SK-N-SH (cell line): Measurements from ENCODE around the gene RFNG. TPM values are rescaled to one million over a fixed set of nuclear protein-coding genes. Genes with fewer than 3 reads are reported as not detected.

ENCODE experiments used
- CTCF ChIA-PET: fragments of 300-600, 350-600 bp; formaldehyde crosslinking; extraction: SDS; loops from one replicate; lab custom pipeline; 2021; lab: Yijun Ruan, JAX
- POLR2A ChIA-PET: fragments of 350-600 bp; sonication (Branson Sonifier 250); formaldehyde crosslinking; extraction: SDS; loops from one replicate; lab custom pipeline; 2020; ENCODE audit warnings: antibody characterized with exemption, inconsistent platforms; lab: Yijun Ruan, JAX
- DNase-seq: peaks from one replicate; pipeline ENCODE4 v3.0.0; 2012
- H2AFZ ChIP-seq: fragments of 200-600 bp; sonication (generic); 2 replicates; pipeline ENCODE4 v1.8.1; 2016; ENCODE audit warnings: antibody characterized with exemption, mild to moderate bottlenecking, low read depth
- H3F3A ChIP-seq: fragments of 200-600 bp; sonication (generic); replicated peaks from 2 replicates; pipeline ENCODE3; 2016; ENCODE audit warnings: antibody characterized with exemption, mild to moderate bottlenecking; ENCODE audit not compliant: insufficient read depth
- H3K27ac ChIP-seq, 2 experiments: fragments of 200-500 bp in 1 of 2; fragments of 200-600 bp in 1 of 2; sonication (Bioruptor generic) in 1 of 2; sonication (generic), shearing (Covaris generic) in 1 of 2; 2 replicates each; pipeline versions ENCODE4 v1.5.1 to v1.6.1; 2014 to 2016; ENCODE audit warnings: low read depth in 2 of 2, inconsistent platforms in 1 of 2, low read length in 1 of 2, mild to moderate bottlenecking in 1 of 2, mixed read lengths in 1 of 2
- H3K27me3 ChIP-seq: fragments of 200-600 bp; sonication (generic), shearing (Covaris generic); 2 replicates; pipeline ENCODE4 v1.6.1; 2016; ENCODE audit warnings: mixed run types; ENCODE audit not compliant: insufficient read depth
- H3K36me3 ChIP-seq, 2 experiments: fragments of 200-500 bp in 1 of 2; fragments of 200-600 bp in 1 of 2; sonication (Bioruptor generic) in 1 of 2; sonication (generic) in 1 of 2; replicated peaks in 1 of 2; 2 replicates each; pipeline versions ENCODE3 to v1.5.1; 2014 to 2016; ENCODE audit warnings: low read length in 1 of 2, mild to moderate bottlenecking in 1 of 2; ENCODE audit not compliant: insufficient read depth in 2 of 2, control insufficient read depth in 1 of 2
- H3K4me1 ChIP-seq, 2 experiments: fragments of 200-500 bp in 1 of 2; fragments of 200-600 bp in 1 of 2; sonication (Bioruptor generic) in 1 of 2; sonication (generic), shearing (Covaris generic) in 1 of 2; 2 replicates each; pipeline versions ENCODE4 v1.5.1 to v1.6.1; 2014 to 2016; ENCODE audit warnings: low read depth in 1 of 2, low read length in 1 of 2, mixed run types in 1 of 2; ENCODE audit not compliant: insufficient read depth in 2 of 2, control insufficient read depth in 1 of 2
- H3K4me2 ChIP-seq: fragments of 200-600 bp; sonication (generic), shearing (Covaris generic); 2 replicates; pipeline ENCODE4 v1.6.1; 2017; ENCODE audit warnings: mixed run types
- H3K4me3 ChIP-seq, 2 experiments: fragments of 200-500 bp in 1 of 2; fragments of 200-600 bp in 1 of 2; sonication (Bioruptor generic) in 1 of 2; sonication (generic), shearing (Covaris generic) in 1 of 2; 2 replicates each; pipeline versions ENCODE4 v1.5.1 to v1.8.1; 2014 to 2016; ENCODE audit warnings: low read depth in 2 of 2, inconsistent platforms in 1 of 2, low read length in 1 of 2, mild to moderate bottlenecking in 1 of 2, mixed read lengths in 1 of 2, moderate library complexity in 1 of 2
- H3K79me2 ChIP-seq: fragments of 200-600 bp; sonication (generic); 2 replicates; pipeline ENCODE4 v1.8.1; 2017; ENCODE audit warnings: mild to moderate bottlenecking; ENCODE audit not compliant: insufficient read depth
- H3K9ac ChIP-seq: fragments of 200-600 bp; sonication (generic); 2 replicates; pipeline ENCODE4 v1.6.1; 2017; ENCODE audit warnings: mixed run types
- H3K9me2 ChIP-seq: fragments of 200-600 bp; sonication (generic); 2 replicates; pipeline ENCODE4 v1.6.1; 2017; ENCODE audit warnings: mixed run types
- H3K9me3 ChIP-seq: fragments of 200-600 bp; sonication (generic); 2 replicates; pipeline ENCODE4 v1.6.1; 2017; ENCODE audit warnings: mixed run types, mild to moderate bottlenecking, moderate library complexity
- H4K20me1 ChIP-seq: fragments of 200-600 bp; sonication (generic); 2 replicates; pipeline ENCODE4 v1.6.1; 2017; ENCODE audit warnings: mild to moderate bottlenecking, mixed run types; ENCODE audit not compliant: insufficient read depth
- CHD2 ChIP-seq: fragments of 150-350 bp; IDR thresholded peaks from 2 replicates; pipeline ENCODE4 v1.6.1; 2018; ENCODE audit warnings: low read length; ENCODE audit not compliant: partially characterized antibody
- CTCF ChIP-seq: fragments of 200-600 bp; sonication (generic); IDR thresholded peaks from 2 replicates; pipeline ENCODE4 v1.6.1; 2017; ENCODE audit warnings: antibody characterized with exemption, mild to moderate bottlenecking, moderate library complexity
- FOSL2 ChIP-seq: IDR thresholded peaks from 2 replicates; pipeline ENCODE4 v1.4.0; 2012; ENCODE audit warnings: low read depth, mild to moderate bottlenecking, moderate library complexity, borderline replicate concordance
- FOXJ3 ChIP-seq: sonication (generic); formaldehyde crosslinking; IDR thresholded peaks from 2 replicates; pipeline ENCODE4 v1.5.1; 2020; ENCODE audit warnings: mild to moderate bottlenecking, missing genetic modification reagents
- GABPA ChIP-seq: IDR thresholded peaks from 2 replicates; pipeline ENCODE4 v1.4.0; 2012; ENCODE audit warnings: low read depth, mild to moderate bottlenecking
- IRF3 ChIP-seq: fragments of 150-350 bp; IDR thresholded peaks from 2 replicates; pipeline ENCODE4 v1.6.1; 2016; ENCODE audit warnings: mild to moderate bottlenecking, low read depth, low read length
- JUND ChIP-seq: IDR thresholded peaks from 2 replicates; pipeline ENCODE4 v1.4.0; 2012
- NFIC ChIP-seq: IDR thresholded peaks from 2 replicates; pipeline ENCODE4 v1.4.0; 2012; ENCODE audit warnings: borderline replicate concordance
- NRF1 ChIP-seq: IDR thresholded peaks from 2 replicates; pipeline ENCODE4 v1.6.1; 2012; ENCODE audit warnings: low read depth, mild to moderate bottlenecking, low read length
- PBX3 ChIP-seq: IDR thresholded peaks from 2 replicates; pipeline ENCODE4; 2012
- RCOR1 ChIP-seq: fragments of 150-350 bp; IDR thresholded peaks from 2 replicates; pipeline ENCODE4 v1.6.1; 2017; ENCODE audit warnings: antibody characterized with exemption, low read length
- RFX5 ChIP-seq: IDR thresholded peaks from 2 replicates; pipeline ENCODE4 v1.6.1; 2012; ENCODE audit warnings: mild to moderate bottlenecking, improper control_type of control experiment, low read length
- RXRA ChIP-seq: IDR thresholded peaks from 2 replicates; pipeline ENCODE4 v1.4.0; 2012; ENCODE audit warnings: low read depth, mild to moderate bottlenecking, borderline replicate concordance
- TAF1 ChIP-seq: IDR thresholded peaks from 2 replicates; pipeline ENCODE4 v1.6.1; 2012; ENCODE audit warnings: low read depth, mild to moderate bottlenecking, low read length, moderate library complexity, borderline replicate concordance
- YY1 ChIP-seq: IDR thresholded peaks from 2 replicates; pipeline ENCODE4 v1.4.0; 2012; ENCODE audit warnings: low read depth, mild to moderate bottlenecking
- WGBS: methylation state at CpG from one replicate; pipeline ENCODE4 v1.1.6; 2017; ENCODE audit warnings: low lambda C conversion rate; 5-methylcytosine and 5-hydroxymethylcytosine counted together
- polyA plus RNA-seq, 3 experiments: library from polyadenylated mRNA; depleted of rRNA; stranded (reverse); fragments of >200 nt; gene quantifications; 2 replicates each; pipeline ENCODE4 v1.2.3, GENCODE V29; 2012

The RFNG gene
- polyA plus RNA-seq, 1 of the 3 experiments (the other 2 are of a cell fraction): 68.6 TPM

GRCh38 chr17:82041144-82041814 lies 10.3 kb downstream of the RFNG start:
- no peak overlapping the region for H3K4me2 ChIP-seq
- ChIA-PET CTCF (interaction anchor here (1.2 to 35.7 kb wide), 5 partner anchors 9 to 111 kb away, joined by 3 to 1216 read pairs (median 6); partner anchors contain the start of genes NOTUM and RAC3), POLR2A (no interaction called here)
- no peaks in the 10 kb centered on the region for H3K36me3 ChIP-seq
- peaks cover 8% of the 10 kb centered on the region for H3F3A ChIP-seq
- no peak overlapping the region for H3K9ac ChIP-seq
- no peak for DNase-seq
- TF ChIP-seq NFIC (no peak), CHD2 (no peak), GABPA (no peak), JUND (no peak), RXRA (no peak), IRF3 (no peak), FOSL2 (no peak), TAF1 (no peak), PBX3 (no peak), YY1 (no peak), RCOR1 (no peak), CTCF (no peak), NRF1 (no peak), RFX5 (no peak), FOXJ3 (CRISPR knock-in tag) (no peak)
- no peaks in the 10 kb centered on the region for H3K79me2 ChIP-seq
- peaks cover 6 to 15% of the 10 kb centered on the region in 2 experiments for H3K4me1 ChIP-seq
- H4K20me1 ChIP-seq: no peaks in the 10 kb centered on the region
- no peaks in the 10 kb centered on the region for H3K9me3 ChIP-seq
- no peaks in the 10 kb centered on the region for H3K9me2 ChIP-seq
- no peak overlapping the region for H3K4me3 ChIP-seq
- H3K27me3 ChIP-seq: no peaks in the 10 kb centered on the region
- 87% methylated on average over 17 of the region's 17 CpGs for WGBS
- H2AFZ ChIP-seq: no peak overlapping the region
- no peak overlapping the region for H3K27ac ChIP-seq
